Endothelial cell of hepatic sinusoid (primary cell): ENCODE measurements around the gene CD274.

ENCODE experiments used
- in situ Hi-C: cut with HindIII; loops from 2 replicates; pipeline ENCODE4 v1.10.0; 2017; ENCODE audit warnings: low sequenced_read_pairs

The CD274 gene

DNA sequence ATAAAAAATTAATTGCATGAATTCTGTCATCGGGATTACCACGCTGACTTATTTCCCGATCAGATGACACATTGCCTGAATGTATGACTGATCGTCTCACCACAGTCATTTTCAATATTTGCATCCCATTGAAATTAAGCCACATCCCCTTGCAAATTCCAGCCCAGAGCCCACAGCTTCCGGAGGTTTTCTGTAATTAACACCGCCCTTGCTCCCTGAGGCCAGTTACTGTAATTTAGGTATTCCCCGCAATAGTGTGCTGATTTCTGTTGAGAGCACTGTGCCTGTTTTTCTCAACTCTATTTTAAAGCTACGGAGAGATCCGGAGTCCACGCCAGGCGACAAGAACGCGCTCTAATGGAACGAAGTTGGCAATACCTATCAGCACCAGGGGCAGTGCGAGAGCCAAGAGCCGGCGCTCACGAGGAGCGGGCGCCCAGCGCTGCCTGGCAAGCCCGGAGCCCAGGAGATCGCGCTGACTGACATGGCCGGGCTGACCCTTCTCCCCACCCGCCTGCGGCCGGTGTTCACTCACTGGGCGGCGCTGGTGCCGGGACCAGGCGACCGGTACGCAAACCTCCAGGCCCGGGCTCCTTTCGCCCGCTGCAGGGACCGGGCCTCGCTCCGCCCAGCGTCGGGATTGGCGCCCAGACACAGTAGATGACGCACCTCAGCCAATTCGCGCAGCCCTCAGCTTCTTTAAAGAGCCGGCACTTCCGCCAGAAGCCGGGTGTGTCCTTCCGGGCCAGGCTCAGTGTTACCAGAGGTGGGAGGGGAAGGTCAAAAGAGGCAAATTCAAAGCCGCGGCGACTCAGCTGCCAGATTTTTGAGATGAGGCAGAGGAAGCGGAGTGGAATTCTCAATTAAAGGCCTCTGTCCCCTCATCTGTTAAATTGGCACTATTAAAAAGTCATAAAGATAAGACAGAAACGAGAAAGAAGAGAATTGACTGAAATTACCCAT, 12.8 kb upstream of the CD274 start, which contains the start of gene PLGRKT:
PLGRKT (minus strand) TSS at position 672 of the 963 bp plus-strand sequence. CDS start 5,948 bp downstream, outside the sequence.
- in situ Hi-C loops: no loop called here

DNA sequence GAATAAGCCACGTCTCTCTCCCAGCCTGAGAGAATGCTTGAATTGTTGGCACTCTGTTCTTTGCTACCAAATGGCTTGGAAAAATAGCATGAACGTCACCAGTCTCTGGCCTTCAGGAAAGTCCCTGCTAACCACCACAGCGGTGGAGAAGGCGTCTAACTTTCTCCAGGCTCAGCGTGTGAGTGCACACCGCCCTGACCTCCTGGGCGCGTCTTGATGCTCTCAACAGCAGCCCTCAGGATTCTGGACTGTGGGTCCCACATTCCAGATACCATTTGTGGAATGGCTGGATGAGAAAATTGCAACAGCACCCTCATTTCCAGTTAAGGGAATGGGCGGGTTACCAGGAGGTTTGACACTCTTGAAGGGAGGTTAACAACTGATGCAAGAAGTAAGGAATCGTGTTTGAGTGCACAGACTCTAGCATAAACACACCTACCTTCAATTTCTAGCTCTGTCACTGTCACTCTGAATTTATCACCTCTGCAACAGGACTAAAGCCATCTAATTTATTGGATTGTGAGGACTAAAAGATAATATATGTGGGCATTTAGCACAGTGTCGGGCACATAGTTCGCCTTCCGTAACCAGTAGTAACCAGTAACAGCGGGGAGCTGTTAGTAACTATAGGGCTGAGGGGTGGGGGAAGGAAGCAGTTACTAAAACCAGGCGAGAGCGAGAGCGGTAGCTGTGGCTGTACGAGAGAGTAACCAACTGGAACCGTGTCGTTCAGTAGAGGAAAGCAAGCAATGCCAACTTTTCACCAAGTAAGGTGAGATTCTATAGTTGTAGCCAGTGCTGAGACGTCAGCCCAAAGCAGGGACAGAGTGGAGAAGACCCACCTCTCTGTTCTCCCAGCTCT, 11.8 kb upstream of the CD274 start:
- in situ Hi-C loops: no loop called here

DNA sequence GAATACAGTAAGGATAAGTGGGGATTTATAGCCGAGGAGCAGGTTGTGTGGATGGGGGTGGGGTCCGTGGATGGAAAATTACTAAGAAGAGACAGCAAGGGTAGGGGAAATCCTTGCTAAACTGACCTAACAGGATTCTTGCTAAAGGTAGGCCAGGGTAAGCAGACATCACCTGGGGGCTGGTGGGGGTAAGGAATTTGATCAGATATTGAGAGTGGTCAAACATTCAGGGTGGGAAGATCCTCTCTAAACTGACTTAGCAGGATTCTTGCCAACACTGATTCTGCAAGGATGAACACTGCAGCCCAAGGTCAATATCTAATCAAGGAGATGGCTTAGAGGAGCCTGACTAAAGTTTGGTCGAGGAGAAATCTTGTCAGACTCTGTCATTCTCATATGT, 9.9 kb upstream of the CD274 start:
- in situ Hi-C loops: loop anchor here (5.0 to 10.0 kb wide), 3 partner anchors 63 to 256 kb away; partner anchors contain the start of gene INSL6

DNA sequence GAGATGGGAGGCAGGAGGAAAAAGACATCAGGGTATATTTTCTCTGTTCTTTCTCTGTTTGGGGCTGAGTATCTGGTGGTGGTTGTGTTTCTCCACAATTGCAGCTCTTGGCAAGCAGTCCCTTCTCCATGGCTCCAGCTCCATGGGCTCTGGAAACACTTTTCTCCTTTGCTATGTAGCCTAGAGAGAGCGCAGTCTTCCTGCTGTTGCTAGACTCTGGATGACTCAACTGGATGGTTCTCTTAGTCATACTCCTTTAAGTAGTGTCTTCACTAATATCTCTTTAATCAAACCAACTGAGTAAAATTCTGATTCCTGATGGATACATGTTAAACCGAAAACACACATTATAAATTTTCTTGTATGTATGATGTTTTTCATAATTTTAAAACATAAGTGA, 9.3 kb upstream of the CD274 start:
- in situ Hi-C loops: loop anchor here (5.0 to 10.0 kb wide), 3 partner anchors 64 to 256 kb away; partner anchors contain the start of gene INSL6

DNA sequence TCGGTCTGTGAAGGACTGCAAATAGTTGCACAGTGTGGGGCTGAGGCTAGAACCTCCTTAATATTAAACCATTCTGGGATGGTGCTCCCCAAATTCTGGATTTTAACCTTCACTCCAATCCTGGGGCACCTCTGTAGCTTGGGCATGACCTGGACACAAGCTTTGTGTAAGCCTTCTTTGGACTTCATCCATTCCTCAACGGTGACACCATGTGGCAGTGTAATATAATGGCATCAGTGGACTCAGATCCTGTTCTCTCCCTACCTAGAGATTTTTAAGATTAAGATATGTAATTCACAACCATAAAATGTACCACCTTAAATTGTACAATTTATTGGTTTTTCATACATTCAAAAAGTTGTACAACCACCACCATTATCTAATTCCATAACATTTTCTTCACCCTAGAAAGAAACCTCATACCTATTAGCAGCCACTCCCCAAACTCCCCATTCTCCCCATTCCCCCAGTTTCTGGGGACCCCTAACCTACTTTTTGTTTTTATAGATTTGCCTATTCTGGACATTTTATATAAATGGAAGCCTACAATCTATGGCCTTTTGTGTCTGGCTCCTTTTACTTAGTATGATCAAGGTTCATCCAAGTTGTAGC, 7.8 kb upstream of the CD274 start:
- in situ Hi-C loops: loop anchor here (5.0 to 10.0 kb wide), 3 partner anchors 65 to 258 kb away; partner anchors contain the start of gene INSL6

DNA sequence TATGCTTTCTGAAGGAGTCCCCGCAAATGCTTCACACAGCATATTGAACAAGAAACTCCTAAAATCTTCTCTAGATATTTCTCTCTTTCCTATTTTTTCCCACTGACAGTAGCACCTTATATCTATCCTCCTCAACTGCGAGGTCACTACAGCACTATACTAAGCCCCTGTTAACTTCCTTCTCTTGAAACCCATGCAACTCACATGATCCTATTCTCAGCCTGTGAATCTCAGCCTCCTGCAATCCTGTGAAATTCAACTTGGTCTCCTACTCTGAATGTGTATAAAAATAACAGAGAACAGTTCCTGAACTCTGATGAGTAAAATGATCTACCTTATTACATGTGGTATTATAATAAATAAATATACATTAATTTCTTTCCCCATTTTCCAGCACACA, 6.5 kb upstream of the CD274 start:
- in situ Hi-C loops: loop anchor here (5.0 to 10.0 kb wide), 3 partner anchors 67 to 259 kb away; partner anchors contain the start of gene INSL6

DNA sequence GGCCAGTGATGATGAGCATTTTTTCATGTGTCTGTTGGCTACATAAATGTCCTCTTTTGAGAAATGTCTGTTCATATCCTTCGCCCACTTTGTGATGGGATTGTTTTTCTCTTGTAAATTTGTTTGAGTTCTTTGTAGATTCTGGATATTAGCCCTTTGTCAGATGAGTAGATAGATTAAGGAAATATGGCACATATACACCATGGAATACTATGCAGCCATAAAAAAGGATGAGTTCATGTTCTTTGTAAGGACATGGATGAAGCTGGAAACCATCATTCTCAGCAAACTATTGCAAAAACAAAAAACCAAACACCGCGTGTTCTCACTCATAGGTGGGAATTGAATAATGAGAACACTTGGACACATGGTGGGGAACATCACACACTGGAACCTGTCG, 5.2 kb upstream of the CD274 start:
- in situ Hi-C loops: loop anchor here (10.0 kb wide), 2 partner anchors 110 to 260 kb away; partner anchors contain the start of gene INSL6

DNA sequence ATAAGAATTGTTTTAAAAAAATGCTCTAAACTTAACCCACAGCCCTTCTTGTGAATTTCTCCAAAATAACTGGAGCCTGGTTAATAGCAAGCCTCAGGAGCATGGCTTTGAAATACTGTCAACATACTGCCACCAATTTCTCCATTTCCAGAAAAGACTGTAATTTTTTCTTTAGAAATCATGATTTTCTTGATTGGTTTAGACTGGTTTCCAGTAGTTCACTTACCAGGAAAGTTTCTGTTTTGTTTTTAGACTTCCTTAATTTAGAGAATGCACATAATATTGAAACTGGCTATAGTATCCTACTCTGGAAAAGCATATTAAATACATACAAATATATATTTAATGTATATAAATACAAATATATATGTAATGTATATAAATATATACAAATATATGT, 4.5 kb upstream of the CD274 start:
- in situ Hi-C loops: loop anchor here (10.0 kb wide), 2 partner anchors 109 to 261 kb away; partner anchors contain the start of gene INSL6

DNA sequence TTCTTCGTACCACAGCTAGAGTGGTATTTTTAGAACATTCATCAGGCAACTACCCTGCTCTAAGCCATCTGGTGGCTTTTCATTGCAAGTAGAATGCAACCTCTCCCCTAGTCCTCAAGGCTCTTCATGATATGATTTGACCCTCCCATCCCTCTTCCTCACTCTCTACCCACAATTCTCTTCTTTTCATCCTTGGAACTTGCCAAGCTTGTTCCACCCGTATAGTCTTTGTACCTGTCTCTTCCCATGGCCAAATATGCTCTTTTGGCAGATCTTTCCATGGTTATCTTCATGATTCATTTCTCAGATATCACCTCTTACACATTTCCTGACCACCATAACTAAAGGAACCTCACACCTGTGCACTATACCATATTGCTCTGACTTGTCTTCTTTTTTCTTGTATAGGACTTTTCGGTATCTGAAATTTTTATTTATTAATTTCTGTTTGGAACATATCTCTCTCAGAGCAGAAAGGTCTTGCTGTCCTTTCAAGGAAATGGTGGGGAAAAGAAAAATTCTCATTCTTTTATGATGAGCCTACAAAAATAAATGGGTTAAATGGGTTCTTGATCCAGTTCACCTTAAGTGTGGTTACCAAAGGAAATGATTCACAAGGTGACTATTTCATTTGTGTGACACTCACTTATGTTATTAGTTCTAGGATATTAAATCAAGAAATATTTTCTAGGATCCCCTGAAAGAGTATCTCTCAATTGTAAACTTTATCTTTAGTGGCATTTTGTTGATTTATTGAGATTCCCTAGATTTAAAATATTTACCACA, 3.7 kb upstream of the CD274 start:
- in situ Hi-C loops: loop anchor here (10.0 kb wide), 2 partner anchors 108 to 262 kb away; partner anchors contain the start of gene INSL6

DNA sequence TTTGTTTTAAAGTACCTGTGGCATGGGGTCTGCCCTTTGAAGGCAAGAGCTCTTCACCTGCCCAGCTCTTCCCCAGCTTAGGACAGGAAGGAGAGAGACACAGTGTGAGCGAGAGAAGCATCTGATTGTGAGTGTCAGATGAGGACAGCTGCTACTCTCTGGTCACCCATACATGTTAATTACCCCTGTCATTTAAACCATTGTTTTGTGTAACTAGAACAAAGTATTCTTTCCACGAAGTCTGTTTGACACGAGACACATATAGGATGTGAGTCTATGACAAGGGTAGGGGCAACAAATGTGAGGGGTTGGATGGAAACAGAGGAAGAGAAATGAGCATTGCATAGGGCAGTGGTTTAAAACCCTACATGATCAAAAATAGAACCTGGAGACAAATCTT, 3.0 kb upstream of the CD274 start:
- in situ Hi-C loops: loop anchor here (10.0 kb wide), 2 partner anchors 107 to 263 kb away; partner anchors contain the start of gene INSL6

DNA sequence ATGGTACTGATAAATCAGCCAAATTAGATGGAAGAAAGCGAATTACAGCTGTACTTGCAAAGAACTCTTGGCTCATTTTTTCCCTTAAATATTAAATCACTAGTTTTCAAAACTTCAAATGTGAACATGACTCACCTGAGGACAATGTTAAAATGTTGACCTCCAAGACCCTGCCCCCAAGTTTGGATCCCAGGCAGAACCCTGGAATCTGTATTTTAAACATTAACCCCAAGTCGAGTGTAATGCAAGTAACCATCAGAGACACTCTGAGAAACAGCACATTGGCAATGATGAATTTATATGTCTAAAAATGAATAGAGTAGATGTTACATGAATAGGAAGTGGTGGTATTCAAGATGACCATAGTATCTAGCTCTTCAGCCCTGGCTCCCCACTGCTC, 2.3 kb upstream of the CD274 start:
- in situ Hi-C loops: loop anchor here (10.0 kb wide), 2 partner anchors 107 to 263 kb away; partner anchors contain the start of gene INSL6

DNA sequence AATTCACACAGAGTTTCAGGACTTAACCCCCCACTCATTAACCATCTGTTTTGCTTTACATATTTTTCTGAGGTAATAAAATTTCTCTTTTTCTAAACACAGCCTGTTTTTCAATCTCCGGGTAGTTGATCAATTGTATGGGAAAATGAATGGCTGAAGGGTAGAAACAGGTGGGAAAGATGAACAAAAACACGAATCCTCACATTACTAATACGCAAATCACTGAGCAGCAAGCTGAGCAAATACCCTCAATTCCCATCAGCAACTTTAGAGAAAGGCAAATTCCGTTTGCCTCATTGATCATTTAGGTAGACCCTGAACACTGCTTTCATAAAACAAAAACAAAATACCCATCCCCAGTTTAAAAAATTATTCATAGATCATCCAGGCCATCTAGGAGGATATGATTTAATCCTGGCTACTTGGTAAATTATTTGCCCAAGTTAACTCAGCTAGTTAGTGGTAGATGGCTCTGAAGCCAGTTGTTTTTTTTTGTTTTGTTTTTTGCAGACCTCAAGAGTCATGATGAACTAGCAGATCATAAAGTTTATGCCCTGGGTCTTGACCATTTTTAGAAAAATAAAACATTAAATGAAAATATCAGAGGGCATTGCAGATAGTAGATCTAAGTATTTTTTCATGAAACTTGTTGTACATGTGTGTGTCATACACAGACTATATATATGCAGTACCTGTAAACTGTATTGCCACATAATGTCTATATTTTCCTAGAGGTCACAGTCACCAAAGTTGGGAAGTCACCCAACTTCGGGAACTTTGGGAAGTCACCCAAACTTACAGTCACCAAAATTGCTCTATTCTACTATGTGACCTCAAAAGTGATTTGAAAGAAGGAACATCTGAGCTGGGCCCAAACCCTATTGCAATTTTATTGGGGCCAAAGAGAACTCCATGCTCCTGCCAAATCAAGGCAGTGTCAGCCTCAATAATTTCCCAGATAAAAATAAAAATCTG, 1.6 kb upstream of the CD274 start:
- in situ Hi-C loops: loop anchor here (10.0 kb wide), 2 partner anchors 106 to 264 kb away; partner anchors contain the start of gene INSL6

DNA sequence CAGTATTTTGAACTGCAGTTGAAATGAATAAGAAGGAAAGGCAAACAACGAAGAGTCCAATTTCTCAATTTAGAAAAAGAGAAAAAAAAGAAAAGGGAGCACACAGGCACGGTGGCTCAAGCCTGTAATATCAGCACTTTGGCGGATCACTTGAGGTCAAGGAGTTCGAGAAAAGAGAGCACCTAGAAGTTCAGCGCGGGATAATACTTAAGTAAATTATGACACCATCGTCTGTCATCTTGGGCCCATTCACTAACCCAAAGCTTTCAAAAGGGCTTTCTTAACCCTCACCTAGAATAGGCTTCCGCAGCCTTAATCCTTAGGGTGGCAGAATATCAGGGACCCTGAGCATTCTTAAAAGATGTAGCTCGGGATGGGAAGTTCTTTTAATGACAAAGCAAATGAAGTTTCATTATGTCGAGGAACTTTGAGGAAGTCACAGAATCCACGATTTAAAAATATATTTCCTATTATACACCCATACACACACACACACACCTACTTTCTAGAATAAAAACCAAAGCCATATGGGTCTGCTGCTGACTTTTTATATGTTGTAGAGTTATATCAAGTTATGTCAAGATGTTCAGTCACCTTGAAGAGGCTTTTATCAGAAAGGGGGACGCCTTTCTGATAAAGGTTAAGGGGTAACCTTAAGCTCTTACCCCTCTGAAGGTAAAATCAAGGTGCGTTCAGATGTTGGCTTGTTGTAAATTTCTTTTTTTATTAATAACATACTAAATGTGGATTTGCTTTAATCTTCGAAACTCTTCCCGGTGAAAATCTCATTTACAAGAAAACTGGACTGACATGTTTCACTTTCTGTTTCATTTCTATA, 602 bp upstream of the CD274 start:
- in situ Hi-C loops: loop anchor here (10.0 kb wide), 2 partner anchors 105 to 265 kb away; partner anchors contain the start of gene INSL6

DNA sequence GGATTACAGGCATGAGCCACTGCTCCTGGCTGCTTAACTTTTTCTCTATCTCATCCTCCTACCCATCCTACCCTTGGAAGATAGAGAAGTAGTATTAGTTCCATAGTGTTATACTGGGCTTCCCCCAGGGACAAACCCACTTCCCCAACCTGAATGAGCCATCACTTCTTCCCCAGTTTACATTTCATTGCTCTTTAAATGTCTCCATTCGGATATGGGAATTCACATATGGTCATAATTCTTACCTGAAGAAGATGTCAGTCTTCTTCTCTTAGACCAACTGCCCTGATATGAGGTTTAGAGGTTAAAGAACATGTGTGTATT, 1.9 kb downstream of the CD274 start:
- in situ Hi-C loops: no loop called here

DNA sequence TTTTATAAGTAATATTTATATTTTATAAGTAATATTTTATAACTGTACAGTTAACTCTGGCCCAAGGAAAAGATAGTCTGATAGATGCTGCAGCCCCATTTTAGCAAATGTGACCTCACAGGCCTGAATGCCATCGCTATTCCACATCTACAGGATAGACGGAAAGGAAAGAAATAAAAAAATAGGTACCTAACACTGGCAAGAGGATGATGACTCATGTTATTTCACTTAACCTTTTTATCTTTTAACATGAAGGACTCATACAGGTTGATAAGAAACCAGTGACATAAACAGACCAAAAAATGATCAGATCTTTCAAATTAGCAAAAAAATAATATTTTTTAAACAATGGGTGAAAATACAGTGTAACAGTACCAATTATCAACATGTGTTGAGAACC, 2.7 kb downstream of the CD274 start:
- in situ Hi-C loops: no loop called here

DNA sequence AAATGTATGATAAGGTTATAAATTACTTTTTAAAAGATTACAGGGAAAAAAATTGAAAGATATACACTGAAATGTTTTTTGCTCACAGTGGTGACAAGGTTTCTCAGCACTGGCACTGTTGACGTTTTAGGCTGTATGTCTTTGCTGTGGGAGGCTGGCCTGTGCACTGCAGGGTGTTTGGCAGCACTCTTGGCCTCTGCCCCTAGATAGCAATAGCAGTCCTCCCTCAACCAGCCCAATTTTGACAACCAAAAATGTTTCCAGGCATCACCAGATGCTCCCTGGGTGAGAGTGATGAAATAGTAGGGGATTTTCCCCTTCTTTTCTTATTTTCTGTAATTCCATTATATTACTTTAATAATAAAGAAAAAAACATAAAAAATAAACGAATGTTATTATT, 3.3 kb downstream of the CD274 start:
- in situ Hi-C loops: no loop called here

DNA sequence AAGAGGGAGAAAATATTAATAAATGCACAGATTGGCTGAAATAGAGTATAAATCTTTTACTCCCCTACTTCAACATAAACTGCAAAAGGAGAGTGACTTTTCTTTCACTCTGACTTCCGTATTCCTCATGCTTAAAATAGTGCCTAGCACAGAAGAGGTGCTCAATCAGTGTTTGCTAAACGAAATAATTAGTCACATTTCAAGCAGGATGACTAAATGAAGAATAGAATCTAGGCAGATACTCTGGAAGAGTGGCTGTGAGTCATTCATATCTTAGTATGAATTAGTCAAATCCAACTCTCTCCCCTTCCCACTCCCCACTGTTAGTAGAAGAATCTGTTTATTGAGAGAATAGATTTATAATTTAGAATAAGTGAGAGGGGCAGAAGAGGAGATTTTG, 4.8 kb downstream of the CD274 start:
- in situ Hi-C loops: no loop called here
